Keratinocyte (primary cell): Measurements from ENCODE around the gene CA4. TPM values are rescaled to one million over a fixed set of nuclear protein-coding genes. Genes with fewer than 3 reads are reported as not detected.

ENCODE experiments used
- DNase-seq: peaks from one replicate; pipeline ENCODE4 v3.0.0-alpha.2; 2011; ENCODE audit warnings: low read depth, missing footprints, low spot score
- FAIRE-seq: peaks from 2 replicates; lab custom pipeline; 2011; peaks lifted over from hg19 to GRCh38; lab: Jason Lieb, UNC
- H2AFZ ChIP-seq: 2 replicates; pipeline ENCODE4 v1.6.0; 2012; ENCODE audit warnings: low read length, control low read depth, inconsistent platforms; ENCODE audit not compliant: control insufficient read depth
- H3K27ac ChIP-seq: 2 replicates; pipeline ENCODE4 v1.5.1; 2011; ENCODE audit warnings: low read length; ENCODE audit not compliant: control insufficient read depth, insufficient read depth
- H3K27me3 ChIP-seq: 3 replicates; pipeline ENCODE4 v1.6.0; 2011; ENCODE audit warnings: low read length; ENCODE audit not compliant: control insufficient read depth, insufficient read depth; ENCODE audit errors: extremely low read depth
- H3K36me3 ChIP-seq, 2 experiments: 2 replicates in 1 of 2; 3 replicates in 1 of 2; pipeline ENCODE4 v1.5.1; 2011; ENCODE audit warnings: low read length in 2 of 2, mild to moderate bottlenecking in 1 of 2; ENCODE audit not compliant: control insufficient read depth in 2 of 2, insufficient read depth in 2 of 2; ENCODE audit errors: extremely low read depth in 1 of 2
- H3K4me1 ChIP-seq: 3 replicates; pipeline ENCODE4 v1.5.1; 2011; ENCODE audit warnings: low read length; ENCODE audit not compliant: control insufficient read depth, insufficient read depth; ENCODE audit errors: extremely low read depth
- H3K4me2 ChIP-seq: 3 replicates; pipeline ENCODE4 v1.6.0; 2011; ENCODE audit warnings: low read depth, low read length; ENCODE audit not compliant: control insufficient read depth, insufficient read depth; ENCODE audit errors: extremely low read depth
- H3K4me3 ChIP-seq, 3 experiments: fragments of 200-600 bp in 1 of 3; sonication (generic) in 1 of 3; 2 replicates in 2 of 3; 3 replicates in 1 of 3; pipeline ENCODE4 v1.5.1; 2011 to 2016; ENCODE audit warnings: low read length in 3 of 3, mild to moderate bottlenecking in 3 of 3, control low read depth in 2 of 3, inconsistent platforms in 1 of 3, low read depth in 1 of 3, mixed read lengths in 1 of 3, mixed run types in 1 of 3, moderate library complexity in 1 of 3; ENCODE audit not compliant: control insufficient read depth in 2 of 3, insufficient read depth in 2 of 3; ENCODE audit errors: extremely low read depth in 1 of 3
- H3K79me2 ChIP-seq: 2 replicates; pipeline ENCODE4 v1.6.0; 2012; ENCODE audit warnings: low read length; ENCODE audit not compliant: control insufficient read depth, insufficient read depth
- H3K9ac ChIP-seq: 3 replicates; pipeline ENCODE4 v1.6.0; 2011; ENCODE audit warnings: low read length; ENCODE audit not compliant: control insufficient read depth, insufficient read depth; ENCODE audit errors: extremely low read depth
- H3K9me1 ChIP-seq: 3 replicates; pipeline ENCODE4 v1.6.0; 2011; ENCODE audit warnings: low read length; ENCODE audit not compliant: control insufficient read depth, insufficient read depth; ENCODE audit errors: extremely low read depth
- H3K9me3 ChIP-seq: 2 replicates; pipeline ENCODE4 v1.5.1; 2012; ENCODE audit warnings: low read depth, low read length; ENCODE audit not compliant: control insufficient read depth
- H4K20me1 ChIP-seq: 3 replicates; pipeline ENCODE4 v1.6.0; 2011; ENCODE audit warnings: low read length; ENCODE audit not compliant: control insufficient read depth, insufficient read depth; ENCODE audit errors: extremely low read depth
- EZH2 ChIP-seq: IDR thresholded peaks from one replicate; pipeline ENCODE4 v1.6.1; 2012; ENCODE audit warnings: inconsistent platforms, mild to moderate bottlenecking, low read length, moderate library complexity
- dilution Hi-C: fragments of 300-500 bp; cut with MboI; formaldehyde crosslinking; loops from one replicate; pipeline ENCODE4 v1.7.0; 2020; ENCODE audit warnings: low sequenced_read_pairs; ENCODE audit not compliant: extremely low pct_ligation_motif_present
- polyA plus RNA-seq, 5 experiments: library from polyadenylated mRNA; depleted of rRNA in 3 of 5; stranded (reverse) in 3 of 5; stranded (forward) in 1 of 5; unstranded in 1 of 5; fragments of >200 nt; gene quantifications; 1 replicate in 1 of 5; 2 replicates in 3 of 5; 3 replicates in 1 of 5; pipeline versions ENCODE4 v1.2.1 to v1.2.3, GENCODE V29; 2011 to 2012; ENCODE audit warnings: missing spikeins in 2 of 5, low read depth in 1 of 5, low replicate concordance in 1 of 5
- TF ChIP-seq, protein P1 (sequence below), 3 experiments: IDR thresholded peaks in 1 of 3; conservative IDR thresholded peaks in 1 of 3; optimal IDR thresholded peaks in 1 of 3; 2 replicates in 2 of 3; 3 replicates in 1 of 3; pipeline versions ENCODE3 to v1.5.1; 2011; ENCODE audit warnings: low read length in 3 of 3, mild to moderate bottlenecking in 3 of 3, moderate library complexity in 2 of 3, control low read depth in 1 of 3, inconsistent platforms in 1 of 3; ENCODE audit not compliant: insufficient read depth in 2 of 3; ENCODE audit errors: extremely low read depth in 1 of 3

The CA4 gene
- polyA plus RNA-seq, 1 donor (not counting 4 experiments of a cell fraction or from before 2014, with no cell fraction given) = not detected

DNA sequence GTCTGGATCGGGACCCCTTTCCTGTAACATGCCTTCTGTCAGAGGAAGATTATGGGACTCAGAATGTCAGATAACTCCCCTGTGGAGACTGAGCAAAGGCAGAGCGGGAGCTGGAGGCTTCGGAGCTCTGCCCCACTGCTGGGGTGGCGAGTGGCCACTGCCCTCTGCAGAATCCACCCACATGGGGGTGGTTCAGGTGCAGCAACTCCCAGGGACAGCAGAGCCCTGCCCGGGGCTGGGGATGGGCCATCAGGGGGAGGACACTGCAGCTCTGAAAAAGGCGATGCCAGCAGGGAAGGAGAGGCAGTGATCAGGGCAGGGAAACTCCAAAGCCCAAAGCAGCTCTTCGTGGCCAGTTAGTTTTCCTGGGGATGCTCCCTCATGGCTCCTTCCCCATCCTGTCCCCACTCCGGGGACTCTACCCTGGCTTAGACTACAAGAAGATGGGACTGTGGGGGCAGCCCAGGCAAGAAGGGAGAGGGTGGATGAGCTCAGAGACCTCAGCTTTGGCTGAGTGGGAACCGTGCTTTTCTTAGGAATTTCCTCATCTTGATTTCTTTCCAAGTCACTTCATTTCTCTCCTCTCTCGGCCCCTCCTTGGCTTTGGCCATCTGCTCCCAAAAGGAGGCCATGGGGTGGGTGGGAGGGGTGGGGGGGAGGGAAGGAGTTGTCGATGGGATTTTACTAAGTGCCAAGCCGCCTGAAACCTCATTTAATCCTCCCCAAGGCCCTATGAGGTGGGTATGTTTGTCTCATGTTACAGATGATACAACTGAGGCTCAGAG, 4.0 kb downstream of the CA4 start:
- Histone ChIP-seq H3K27ac (no peak overlapping the region), H3K27me3 (peaks cover 70% of the 10 kb centered on the region), H3K9me1 (no peaks in the 10 kb centered on the region), H3K4me3 (no peak overlapping the region), H4K20me1 (no peaks in the 10 kb centered on the region), H3K79me2 (no peaks in the 10 kb centered on the region), H3K9me3 (no peaks in the 10 kb centered on the region), H2AFZ (no peak overlapping the region), H3K4me1 (peaks cover 4% of the 10 kb centered on the region), H3K9ac (no peak overlapping the region), H3K4me2 (no peak overlapping the region), H3K36me3 (no peaks in the 10 kb centered on the region)
- DNase-seq = no peak
- FAIRE-seq = no peak
- dilution Hi-C loops = no loop called here
- TF ChIP-seq, protein P1, sequence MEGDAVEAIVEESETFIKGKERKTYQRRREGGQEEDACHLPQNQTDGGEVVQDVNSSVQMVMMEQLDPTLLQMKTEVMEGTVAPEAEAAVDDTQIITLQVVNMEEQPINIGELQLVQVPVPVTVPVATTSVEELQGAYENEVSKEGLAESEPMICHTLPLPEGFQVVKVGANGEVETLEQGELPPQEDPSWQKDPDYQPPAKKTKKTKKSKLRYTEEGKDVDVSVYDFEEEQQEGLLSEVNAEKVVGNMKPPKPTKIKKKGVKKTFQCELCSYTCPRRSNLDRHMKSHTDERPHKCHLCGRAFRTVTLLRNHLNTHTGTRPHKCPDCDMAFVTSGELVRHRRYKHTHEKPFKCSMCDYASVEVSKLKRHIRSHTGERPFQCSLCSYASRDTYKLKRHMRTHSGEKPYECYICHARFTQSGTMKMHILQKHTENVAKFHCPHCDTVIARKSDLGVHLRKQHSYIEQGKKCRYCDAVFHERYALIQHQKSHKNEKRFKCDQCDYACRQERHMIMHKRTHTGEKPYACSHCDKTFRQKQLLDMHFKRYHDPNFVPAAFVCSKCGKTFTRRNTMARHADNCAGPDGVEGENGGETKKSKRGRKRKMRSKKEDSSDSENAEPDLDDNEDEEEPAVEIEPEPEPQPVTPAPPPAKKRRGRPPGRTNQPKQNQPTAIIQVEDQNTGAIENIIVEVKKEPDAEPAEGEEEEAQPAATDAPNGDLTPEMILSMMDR (optimal IDR thresholded peaks at IDR 0.05 in 1 of 3, IDR thresholded peaks at IDR 0.05 in 1 of 3, conservative IDR thresholded peaks at IDR 0.05 in 1 of 3; ENCODE audit: extremely low read depth in 1 of 3, insufficient read depth in 2 of 3, low read length in 3 of 3) = no peak
- no peak for TF ChIP-seq EZH2

DNA sequence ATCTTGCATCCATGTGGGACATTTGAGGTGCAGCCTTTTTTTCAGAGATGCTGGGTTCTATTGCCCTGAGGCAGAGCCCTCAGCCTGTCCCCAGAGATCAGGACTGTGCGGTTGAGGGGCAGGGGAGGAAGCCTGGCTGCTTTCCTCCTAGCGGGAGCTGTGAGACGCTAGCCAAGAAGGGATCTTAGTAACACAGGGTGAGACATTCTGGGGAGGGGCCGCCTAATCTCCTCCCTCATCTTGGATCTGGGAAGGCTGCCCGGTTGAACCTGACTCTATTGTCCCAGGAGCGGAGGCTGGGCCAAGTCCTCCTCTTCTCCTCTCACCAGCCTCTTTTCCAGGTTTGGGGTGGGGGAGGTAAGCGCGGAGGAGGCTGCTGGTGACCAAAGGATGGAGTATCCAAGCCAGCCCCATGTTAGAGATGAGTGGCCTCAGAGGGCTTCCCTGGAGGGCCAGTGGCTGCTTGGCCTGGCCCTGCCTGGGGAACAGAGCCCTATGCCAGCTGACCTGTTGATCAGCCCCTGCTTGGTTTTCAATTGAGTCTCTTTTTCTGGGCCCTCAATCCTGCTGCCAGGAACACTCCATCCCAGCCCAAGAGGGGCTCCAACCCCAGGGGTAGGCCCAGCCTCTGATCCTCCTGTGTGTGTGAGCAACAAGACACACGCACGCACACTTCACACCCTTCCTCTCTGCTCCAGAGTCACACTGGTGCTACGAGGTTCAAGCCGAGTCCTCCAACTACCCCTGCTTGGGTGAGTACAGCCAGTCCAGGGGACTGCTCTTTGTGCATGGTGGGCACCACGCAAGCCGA, 5.0 kb downstream of the CA4 start:
- Histone ChIP-seq H3K27me3 (peaks cover 60% of the 10 kb centered on the region), H4K20me1 (no peaks in the 10 kb centered on the region), H3K9me1 (no peaks in the 10 kb centered on the region), H3K4me3 (no peak overlapping the region), H3K4me1 (peaks cover 4% of the 10 kb centered on the region), H3K79me2 (no peaks in the 10 kb centered on the region), H3K4me2 (no peak overlapping the region), H3K9me3 (no peaks in the 10 kb centered on the region), H2AFZ (no peak overlapping the region), H3K36me3 (no peaks in the 10 kb centered on the region), H3K27ac (no peak overlapping the region), H3K9ac (no peak overlapping the region)
- no peak for DNase-seq
- no peak for FAIRE-seq
- dilution Hi-C loops = no loop called here
- no peak for TF ChIP-seq EZH2
- TF ChIP-seq, protein P1 (optimal IDR thresholded peaks at IDR 0.05 in 1 of 3, IDR thresholded peaks at IDR 0.05 in 1 of 3, conservative IDR thresholded peaks at IDR 0.05 in 1 of 3; ENCODE audit: extremely low read depth in 1 of 3, insufficient read depth in 2 of 3, low read length in 3 of 3) = no peak
